ENCODE measurements around the gene TMEM203. TPM values are rescaled to one million over a fixed set of nuclear protein-coding genes. Genes with fewer than 3 reads are reported as not detected.

The TMEM203 gene
- total RNA-seq, 1 experiment from 2014 or later = 35.5 TPM

GRCh38 chr9:137178201-137178938 is 27.1 kb downstream of the TMEM203 start:
- Histone ChIP-seq H4K20me1 (ENCODE audit: control insufficient read depth, insufficient read depth, insufficient read length) (no peaks in the 10 kb centered on the region), H4K5ac (ENCODE audit: insufficient read length, low read depth, low read length) (no peak overlapping the region), H4K8ac (replicated peaks; ENCODE audit: insufficient read length, low read depth, low read length) (no peak overlapping the region), H3K4me1 (ENCODE audit: insufficient read depth, low read length) (no peaks in the 10 kb centered on the region), H3K18ac (ENCODE audit: insufficient read length, low read depth, low read length) (no peak overlapping the region), H2BK120ac (ENCODE audit: low read depth, low read length, poor library complexity, severe bottlenecking) (no peak overlapping the region), H3K23me2 (ENCODE audit: insufficient read length, low read depth, low read length, poor library complexity, severe bottlenecking) (no peaks in the 10 kb centered on the region), H3K23ac (ENCODE audit: insufficient read length, low read depth, low read length) (no peak overlapping the region), H3K27me3 (ENCODE audit: insufficient read depth, low read length) (no peaks in the 10 kb centered on the region), H2AFZ (ENCODE audit: low read length) (no peak overlapping the region), H3K4me2 (ENCODE audit: insufficient read depth, insufficient read length, low read length) (no peak overlapping the region), H2AK5ac (ENCODE audit: insufficient read length, low read length) (no peak overlapping the region), H2BK5ac (ENCODE audit: insufficient read length, low read length) (no peak overlapping the region), H3K4ac (ENCODE audit: low read depth, low read length) (no peak overlapping the region), H3K9me3 (ENCODE audit: control insufficient read depth, low read depth, low read length) (no peaks in the 10 kb centered on the region), H4K91ac (ENCODE audit: insufficient read length, low read depth, low read length) (no peak overlapping the region), H2BK15ac (ENCODE audit: low read depth, low read length) (no peak overlapping the region), H3K14ac (ENCODE audit: insufficient read depth, low read length) (no peak overlapping the region), H3K79me1 (ENCODE audit: insufficient read depth, low read depth, low read length, poor library complexity, severe bottlenecking) (no peaks in the 10 kb centered on the region), H3K9ac (ENCODE audit: extremely low read depth, insufficient read length, low read length) (no peak overlapping the region), H3K79me2 (ENCODE audit: insufficient read depth, low read length) (no peaks in the 10 kb centered on the region), H2BK12ac (ENCODE audit: insufficient read length, low read depth, low read length) (no peak overlapping the region), H2BK20ac (ENCODE audit: low read depth, low read length, poor library complexity, severe bottlenecking) (no peak overlapping the region), H3K27ac (ENCODE audit: insufficient read length, low read depth, low read length) (no peak overlapping the region), H3K56ac (ENCODE audit: insufficient read length, low read depth, low read length) (no peak overlapping the region), H3T11ph (ENCODE audit: low read length) (no peak overlapping the region)
- H3K9me3 Mint-ChIP-seq = no peaks in the 10 kb centered on the region
- WGBS (ENCODE audit: extremely low coverage, insufficient read length, low lambda C conversion rate) = no CpG with 5 or more reads among the region's 23 CpGs
- peaks cover 0 to 7% of the 10 kb centered on the region in 2 experiments; a peak in 3 of 4 replicates for H3K4me1 Mint-ChIP-seq
- H3K27me3 Mint-ChIP-seq (ENCODE audit: low read depth) = peaks cover 25% of the 10 kb centered on the region
- H3K4me3 Mint-ChIP-seq = no peak overlapping the region
- TF ChIP-seq, protein P1, sequence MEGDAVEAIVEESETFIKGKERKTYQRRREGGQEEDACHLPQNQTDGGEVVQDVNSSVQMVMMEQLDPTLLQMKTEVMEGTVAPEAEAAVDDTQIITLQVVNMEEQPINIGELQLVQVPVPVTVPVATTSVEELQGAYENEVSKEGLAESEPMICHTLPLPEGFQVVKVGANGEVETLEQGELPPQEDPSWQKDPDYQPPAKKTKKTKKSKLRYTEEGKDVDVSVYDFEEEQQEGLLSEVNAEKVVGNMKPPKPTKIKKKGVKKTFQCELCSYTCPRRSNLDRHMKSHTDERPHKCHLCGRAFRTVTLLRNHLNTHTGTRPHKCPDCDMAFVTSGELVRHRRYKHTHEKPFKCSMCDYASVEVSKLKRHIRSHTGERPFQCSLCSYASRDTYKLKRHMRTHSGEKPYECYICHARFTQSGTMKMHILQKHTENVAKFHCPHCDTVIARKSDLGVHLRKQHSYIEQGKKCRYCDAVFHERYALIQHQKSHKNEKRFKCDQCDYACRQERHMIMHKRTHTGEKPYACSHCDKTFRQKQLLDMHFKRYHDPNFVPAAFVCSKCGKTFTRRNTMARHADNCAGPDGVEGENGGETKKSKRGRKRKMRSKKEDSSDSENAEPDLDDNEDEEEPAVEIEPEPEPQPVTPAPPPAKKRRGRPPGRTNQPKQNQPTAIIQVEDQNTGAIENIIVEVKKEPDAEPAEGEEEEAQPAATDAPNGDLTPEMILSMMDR (conservative IDR thresholded peaks at IDR 0.05) = no peak
- H3K27ac Mint-ChIP-seq = no peak overlapping the region
- H3K36me3 Mint-ChIP-seq (ENCODE audit: insufficient read depth in 1 of 3, low read depth in 3 of 3) = peaks cover 5 to 27% (median 19%) of the 10 kb centered on the region in 3 experiments; a peak in 6 of 7 replicates
- DNase-seq = no peak
